Mesothelial cell of epicardium (in vitro differentiated cells): ENCODE data around the gene PPP1R10. TPM values are rescaled to one million over a fixed set of nuclear protein-coding genes. Genes with fewer than 3 reads are reported as not detected.
"Not testable (repeated sequence)": the region's sequence is repeated elsewhere in the genome, so short reads cannot be mapped to it uniquely, and the experiment has no call there.

ENCODE experiments used
- DNase-seq, 2 experiments: peaks; one replicate each; pipeline ENCODE4 v3.0.0; 2021; ENCODE audit warnings: low spot score in 2 of 2; ENCODE audit not compliant: unreplicated experiment in 2 of 2
- H3K27ac Mint-ChIP-seq: 2 replicates; pipeline ENCODE4 v1.8.0; 2021; ENCODE audit warnings: mixed read lengths
- H3K27me3 Mint-ChIP-seq: 2 replicates; pipeline ENCODE4 v1.8.0; 2021; ENCODE audit warnings: low read depth, mixed read lengths
- H3K36me3 Mint-ChIP-seq: 2 replicates; pipeline ENCODE4 v1.8.0; 2021; ENCODE audit warnings: mixed read lengths
- H3K4me1 Mint-ChIP-seq: 2 replicates; pipeline ENCODE4 v1.8.0; 2021; ENCODE audit warnings: mixed read lengths
- H3K4me3 Mint-ChIP-seq: 2 replicates; pipeline ENCODE4 v1.8.0; 2021; ENCODE audit warnings: mild to moderate bottlenecking, moderate library complexity, mixed read lengths
- H3K9me3 Mint-ChIP-seq: 2 replicates; pipeline ENCODE4 v1.8.0; 2021; ENCODE audit warnings: mixed read lengths
- CTCF ChIP-seq: fragments of 200-600 bp; sonication (generic); IDR thresholded peaks from one replicate; pipeline ENCODE4 v1.5.0; 2021; ENCODE audit warnings: antibody characterized with exemption; ENCODE audit not compliant: unreplicated experiment
- total RNA-seq: library from RNA; stranded (reverse); gene quantifications from 3 replicates; pipeline ENCODE4 v1.2.1, GENCODE V29; 2021

Gene PPP1R10
- total RNA-seq, result 107 to 120 TPM (median 117 TPM) in 3 replicates

GRCh38 chr6:30616811-30617564, at the start of gene PPP1R10:
Gene PPP1R10, minus strand, starts transcription at chr6:30617243. Its CDS starts 7,299 bp downstream, at chr6:30609944.
- H3K4me1 Mint-ChIP-seq, result peaks cover 50% of the 10 kb centered on the region
- DNase-seq, result peak; percentile 96 to 99
- TF ChIP-seq CTCF, result no peak
- no peaks in the 10 kb centered on the region for H3K9me3 Mint-ChIP-seq
- peaks cover 19% of the 10 kb centered on the region for H3K36me3 Mint-ChIP-seq
- H3K27me3 Mint-ChIP-seq, result no peaks in the 10 kb centered on the region
- H3K27ac Mint-ChIP-seq, result peak within 1 kb of the TSS; percentile 100
- H3K4me3 Mint-ChIP-seq, result peak within 1 kb of the TSS; percentile 93

- H3K9me3 Mint-ChIP-seq, H3K27ac Mint-ChIP-seq, H3K27me3 Mint-ChIP-seq, H3K4me3 Mint-ChIP-seq, H3K4me1 Mint-ChIP-seq, DNase-seq: not testable (repeated sequence)
- H3K36me3 Mint-ChIP-seq, result peaks cover 43% of the 10 kb centered on the region
These were observed 49.3 kb upstream of the PPP1R10 start for GRCh38 chr6:30666300-30666699.

- no peaks in the 10 kb centered on the region for H3K9me3 Mint-ChIP-seq
- TF ChIP-seq CTCF, result no peak
- H3K4me3 Mint-ChIP-seq, result no peak overlapping the region
- H3K36me3 Mint-ChIP-seq, result peaks cover 40% of the 10 kb centered on the region
- no peaks in the 10 kb centered on the region for H3K27me3 Mint-ChIP-seq
- no peak overlapping the region for H3K27ac Mint-ChIP-seq
- no peak for DNase-seq
- no peaks in the 10 kb centered on the region for H3K4me1 Mint-ChIP-seq
These were observed 48.1 kb upstream of the PPP1R10 start for GRCh38 chr6:30664994-30665767.

GRCh38 chr6:30657922-30658321, 40.9 kb upstream of the PPP1R10 start:
- not testable (repeated sequence) for DNase-seq, H3K27me3 Mint-ChIP-seq, H3K4me3 Mint-ChIP-seq, H3K4me1 Mint-ChIP-seq, H3K9me3 Mint-ChIP-seq, H3K27ac Mint-ChIP-seq
- H3K36me3 Mint-ChIP-seq, result peaks cover 55% of the 10 kb centered on the region

GRCh38 chr6:30657454-30657853, 40.4 kb upstream of the PPP1R10 start:
- no peak overlapping the region for H3K27ac Mint-ChIP-seq

GRCh38 chr6:30656513-30656912, 39.5 kb upstream of the PPP1R10 start:
- H3K4me1 Mint-ChIP-seq, result no peaks in the 10 kb centered on the region
- no peaks in the 10 kb centered on the region for H3K27me3 Mint-ChIP-seq
- peaks cover 50% of the 10 kb centered on the region for H3K36me3 Mint-ChIP-seq
- DNase-seq, result no peak
- no peak for TF ChIP-seq CTCF
- no peaks in the 10 kb centered on the region for H3K9me3 Mint-ChIP-seq
- H3K4me3 Mint-ChIP-seq, result no peak overlapping the region
- no peak overlapping the region for H3K27ac Mint-ChIP-seq

More at GRCh38 chr6:30657454-30657853, 40.4 kb upstream of the PPP1R10 start:
- Mint-ChIP-seq H3K4me3 (no peak overlapping the region), H3K4me1 (no peaks in the 10 kb centered on the region), H3K9me3 (no peaks in the 10 kb centered on the region), H3K27me3 (no peaks in the 10 kb centered on the region), H3K36me3 (peaks cover 53% of the 10 kb centered on the region)
- TF ChIP-seq CTCF, result no peak
- DNase-seq, result no peak
